BE2C (cell line): ENCODE measurements around the gene CCNQ.

Source experiments
- DNase-seq: peaks from one replicate; pipeline ENCODE4 v3.0.0-alpha.2; 2020
- H3K27me3 ChIP-seq: fragments of 250-450 bp; sonication (Bioruptor Pico); 2 replicates; pipeline ENCODE4 v1.5.1; 2020; ENCODE audit warnings: mild to moderate bottlenecking
- H3K36me3 ChIP-seq: fragments of 250-450 bp; sonication (Bioruptor Pico); 2 replicates; pipeline ENCODE4 v1.5.1; 2020; ENCODE audit warnings: mild to moderate bottlenecking
- H3K4me1 ChIP-seq: fragments of 250-450 bp; sonication (Bioruptor Pico); 2 replicates; pipeline ENCODE4 v1.5.1; 2020
- H3K4me3 ChIP-seq: 2 replicates; pipeline ENCODE4 v1.5.1; 2011; ENCODE audit warnings: low read depth, low read length
- H3K9me3 ChIP-seq: fragments of 250-450 bp; sonication (Bioruptor Pico); 2 replicates; pipeline ENCODE4 v1.5.1; 2020
- TF ChIP-seq, protein P1 (sequence below): IDR thresholded peaks from 2 replicates; pipeline ENCODE4 v1.5.1; 2012; ENCODE audit warnings: mild to moderate bottlenecking, low read depth, low read length

The CCNQ gene

DNA sequence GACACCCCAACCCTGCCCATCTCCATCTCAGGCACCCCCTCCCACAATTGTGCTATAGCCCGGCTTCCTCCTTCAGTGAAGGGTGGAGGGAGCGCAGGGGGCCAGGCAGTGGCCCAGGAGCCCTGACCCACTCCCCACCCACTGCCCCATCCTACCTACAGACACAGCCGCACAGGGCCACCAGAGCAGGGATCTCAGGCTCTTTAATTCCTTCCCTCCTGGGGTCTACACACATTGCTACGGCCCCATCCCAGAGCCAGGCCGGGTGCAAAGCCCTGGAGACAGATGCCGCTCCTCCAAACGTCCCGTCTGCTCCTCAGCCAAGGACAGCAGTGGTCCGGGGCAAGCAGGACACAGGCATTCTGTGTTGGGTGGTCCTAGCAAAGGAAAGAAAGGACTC is 35.3 kb upstream of the CCNQ start:
- H3K36me3 ChIP-seq: no peaks in the 10 kb centered on the region
- no peak for DNase-seq
- no peaks in the 10 kb centered on the region for H3K9me3 ChIP-seq
- peaks cover 3% of the 10 kb centered on the region for H3K4me1 ChIP-seq
- H3K4me3 ChIP-seq: no peak overlapping the region
- TF ChIP-seq, protein P1, sequence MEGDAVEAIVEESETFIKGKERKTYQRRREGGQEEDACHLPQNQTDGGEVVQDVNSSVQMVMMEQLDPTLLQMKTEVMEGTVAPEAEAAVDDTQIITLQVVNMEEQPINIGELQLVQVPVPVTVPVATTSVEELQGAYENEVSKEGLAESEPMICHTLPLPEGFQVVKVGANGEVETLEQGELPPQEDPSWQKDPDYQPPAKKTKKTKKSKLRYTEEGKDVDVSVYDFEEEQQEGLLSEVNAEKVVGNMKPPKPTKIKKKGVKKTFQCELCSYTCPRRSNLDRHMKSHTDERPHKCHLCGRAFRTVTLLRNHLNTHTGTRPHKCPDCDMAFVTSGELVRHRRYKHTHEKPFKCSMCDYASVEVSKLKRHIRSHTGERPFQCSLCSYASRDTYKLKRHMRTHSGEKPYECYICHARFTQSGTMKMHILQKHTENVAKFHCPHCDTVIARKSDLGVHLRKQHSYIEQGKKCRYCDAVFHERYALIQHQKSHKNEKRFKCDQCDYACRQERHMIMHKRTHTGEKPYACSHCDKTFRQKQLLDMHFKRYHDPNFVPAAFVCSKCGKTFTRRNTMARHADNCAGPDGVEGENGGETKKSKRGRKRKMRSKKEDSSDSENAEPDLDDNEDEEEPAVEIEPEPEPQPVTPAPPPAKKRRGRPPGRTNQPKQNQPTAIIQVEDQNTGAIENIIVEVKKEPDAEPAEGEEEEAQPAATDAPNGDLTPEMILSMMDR: no peak
- H3K27me3 ChIP-seq: no peaks in the 10 kb centered on the region

DNA sequence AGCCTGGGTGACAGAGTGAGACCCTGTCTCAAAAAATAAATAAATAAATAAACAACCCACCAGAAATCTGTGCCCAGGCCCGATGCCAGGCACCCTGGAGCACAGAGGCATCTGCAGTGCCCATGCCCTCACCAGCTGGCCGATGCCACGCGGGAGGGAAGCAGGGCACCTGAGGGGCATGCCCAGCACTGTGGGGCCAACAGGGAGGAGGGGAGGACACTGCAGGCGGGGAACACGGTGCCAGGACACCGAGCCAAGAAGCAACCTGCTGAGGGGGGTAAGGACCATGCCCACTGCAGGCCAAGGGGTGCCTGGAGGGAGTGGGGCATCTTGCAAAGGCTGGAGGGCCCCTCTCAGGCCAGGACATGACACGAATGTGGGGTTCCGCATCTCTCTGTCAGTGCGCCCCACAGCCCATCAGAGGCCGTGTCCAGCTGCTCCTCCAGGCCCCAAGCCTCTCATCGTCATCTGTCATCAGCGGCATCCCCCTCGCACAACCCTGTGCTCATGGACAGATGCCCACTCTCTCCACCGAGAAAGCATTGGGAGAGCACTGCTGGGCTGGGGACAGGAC is 34.8 kb upstream of the CCNQ start:
- no peak overlapping the region for H3K4me3 ChIP-seq
- no peaks in the 10 kb centered on the region for H3K27me3 ChIP-seq
- no peaks in the 10 kb centered on the region; the same call in 1 of the 2 replicates for H3K4me1 ChIP-seq
- H3K36me3 ChIP-seq: no peaks in the 10 kb centered on the region
- no peak for DNase-seq
- TF ChIP-seq, protein P1: no peak
- H3K9me3 ChIP-seq: no peaks in the 10 kb centered on the region

DNA sequence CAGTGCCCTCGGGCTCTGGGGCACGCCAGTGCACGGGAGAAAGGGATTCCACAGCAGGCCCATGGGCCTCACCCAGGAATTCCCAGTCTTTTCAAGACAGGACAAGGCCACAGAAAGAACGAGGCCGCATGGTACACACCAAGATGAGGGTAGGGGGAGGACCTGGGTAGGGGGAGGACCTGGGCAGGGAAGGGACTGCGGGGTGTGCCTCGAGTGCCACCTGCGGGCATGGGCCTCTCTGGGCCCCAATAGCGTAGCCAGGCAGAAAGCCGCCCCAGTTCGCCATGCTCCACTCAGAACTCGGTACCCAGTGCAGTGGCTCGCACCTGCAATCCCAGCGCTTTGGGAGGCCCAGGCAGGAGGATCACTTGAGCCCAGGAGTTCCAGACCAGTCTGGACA is 34.1 kb upstream of the CCNQ start:
- Histone ChIP-seq H3K4me3 (no peak overlapping the region), H3K36me3 (no peaks in the 10 kb centered on the region), H3K9me3 (no peaks in the 10 kb centered on the region), H3K4me1 (no peaks in the 10 kb centered on the region), H3K27me3 (no peaks in the 10 kb centered on the region)
- TF ChIP-seq, protein P1: no peak
- no peak for DNase-seq

DNA sequence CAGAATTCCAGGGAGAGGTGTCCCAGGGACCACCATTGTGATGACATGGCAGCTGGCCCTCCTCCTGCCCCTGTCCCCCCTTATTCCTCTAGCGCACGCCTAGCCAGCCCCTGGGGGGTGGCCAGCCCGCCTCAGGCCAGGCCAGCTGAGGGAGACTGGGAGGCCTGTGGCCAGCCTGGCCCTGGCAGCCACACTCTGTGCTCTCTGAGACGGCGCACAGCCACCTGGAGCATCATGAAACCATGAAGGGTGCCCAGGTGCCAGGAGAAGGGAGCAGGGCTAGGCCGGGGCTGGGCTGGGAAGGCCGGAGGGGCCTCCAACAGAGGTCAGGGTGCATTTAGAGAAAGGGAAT is 33.6 kb upstream of the CCNQ start:
- no peaks in the 10 kb centered on the region for H3K9me3 ChIP-seq

DNA sequence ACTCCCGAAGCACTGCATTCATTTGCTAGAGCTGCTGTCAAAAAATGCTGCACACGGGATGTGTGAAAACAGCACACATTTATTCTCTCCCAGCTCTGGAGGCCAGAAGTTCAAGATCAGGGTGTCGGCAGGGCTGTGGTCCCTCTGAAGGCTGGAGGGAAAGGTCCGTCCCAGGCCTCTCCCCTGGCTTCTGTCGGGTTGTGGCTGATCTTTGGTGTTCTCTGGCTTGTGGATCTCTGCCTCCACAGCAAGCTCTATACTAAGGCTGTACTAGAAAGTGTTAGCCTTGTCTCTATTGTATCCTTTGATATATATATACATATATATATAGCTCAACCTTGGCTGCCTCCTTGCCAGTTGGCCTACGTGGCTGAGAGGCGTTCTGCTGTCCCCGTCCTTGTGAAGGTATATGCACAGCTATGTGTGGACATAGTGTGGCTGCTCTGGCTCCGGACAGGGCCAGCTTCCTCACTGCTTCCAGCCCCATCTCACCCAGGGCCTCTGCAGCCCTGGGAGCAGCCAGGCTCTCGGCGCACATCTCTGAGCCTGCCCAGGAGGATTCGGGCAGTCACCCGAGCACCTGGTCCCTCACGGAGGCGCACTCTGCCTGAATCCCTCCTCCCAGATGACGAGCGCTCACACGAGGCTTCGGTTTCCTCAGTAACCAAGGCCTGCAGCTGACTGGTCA is 33.1 kb upstream of the CCNQ start:
- no peaks in the 10 kb centered on the region for H3K4me1 ChIP-seq
- DNase-seq: no peak
- H3K27me3 ChIP-seq: no peaks in the 10 kb centered on the region
- no peaks in the 10 kb centered on the region for H3K36me3 ChIP-seq
- TF ChIP-seq, protein P1: no peak
- H3K4me3 ChIP-seq: no peak overlapping the region
- no peaks in the 10 kb centered on the region for H3K9me3 ChIP-seq

More for the DNA sequence above, 33.6 kb upstream of the CCNQ start:
- DNase-seq: no peak
- H3K36me3 ChIP-seq: no peaks in the 10 kb centered on the region
- no peaks in the 10 kb centered on the region for H3K4me1 ChIP-seq
- H3K4me3 ChIP-seq: no peak overlapping the region
- TF ChIP-seq, protein P1: no peak
- H3K27me3 ChIP-seq: no peaks in the 10 kb centered on the region

DNA sequence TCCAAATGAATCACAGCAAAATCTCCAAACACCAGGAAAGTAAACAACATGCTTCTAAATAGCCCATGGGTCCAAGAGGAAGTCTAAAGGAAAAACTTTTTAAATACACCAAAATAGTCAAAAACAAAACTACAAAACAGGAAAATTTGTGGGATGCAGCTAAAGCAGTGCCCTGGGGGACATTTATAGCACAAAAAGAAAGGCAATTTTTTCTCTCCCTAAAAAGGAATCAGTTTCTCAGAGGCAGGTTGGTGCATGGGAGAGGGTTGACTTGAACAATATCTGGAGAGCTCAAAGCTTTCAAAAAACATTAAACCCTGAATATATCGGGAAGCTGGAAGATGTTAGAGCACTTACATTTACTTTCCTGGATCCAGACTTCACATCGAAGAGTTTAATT is 32.4 kb upstream of the CCNQ start:
- H3K36me3 ChIP-seq: no peaks in the 10 kb centered on the region
- no peak overlapping the region for H3K4me3 ChIP-seq
- no peaks in the 10 kb centered on the region for H3K9me3 ChIP-seq
- no peaks in the 10 kb centered on the region for H3K4me1 ChIP-seq
- TF ChIP-seq, protein P1: no peak
- no peaks in the 10 kb centered on the region for H3K27me3 ChIP-seq
- DNase-seq: no peak
